Measurements from ENCODE around the gene AGAP2.

Gene AGAP2

GRCh38 chr12:57718641-57719528, 19.7 kb downstream of the AGAP2 start:
- no peaks in the 10 kb centered on the region for H3K27me3 ChIP-seq (ENCODE audit: insufficient read depth, low read length)
- no peak overlapping the region for H4K91ac ChIP-seq (ENCODE audit: low read depth, low read length)
- no CpG with 5 or more reads among the region's 15 CpGs for WGBS (ENCODE audit: extremely low coverage, insufficient coverage, insufficient read length)
- H3K36me3 ChIP-seq (ENCODE audit: control insufficient read depth in 1 of 2, insufficient read depth in 2 of 2, low read length in 2 of 2): peaks cover 46 to 58% of the 10 kb centered on the region in 2 experiments
- no peak overlapping the region for H3K18ac ChIP-seq (ENCODE audit: low read length)
- peaks cover 1% of the 10 kb centered on the region for H3K9me3 ChIP-seq (ENCODE audit: insufficient read depth, low read depth, low read length)
- H3K79me2 ChIP-seq (ENCODE audit: control insufficient read depth, insufficient read depth, low read length, poor library complexity): no peaks in the 10 kb centered on the region
- no peak overlapping the region for H2BK5ac ChIP-seq (ENCODE audit: low read depth, low read length, poor library complexity)
- no peak overlapping the region for H3K4me3 ChIP-seq (ENCODE audit: low read depth, low read length)
- no peak overlapping the region for H3K27ac ChIP-seq (ENCODE audit: low read depth, low read length)
- no peak overlapping the region for H2AK5ac ChIP-seq (ENCODE audit: low read length)
- H3K14ac ChIP-seq (ENCODE audit: low read length): no peak overlapping the region
- H4K8ac ChIP-seq (ENCODE audit: low read depth, low read length): no peak overlapping the region
- H3K4ac ChIP-seq (ENCODE audit: low read depth, low read length): no peak overlapping the region
- no peak overlapping the region for H2AFZ ChIP-seq (ENCODE audit: insufficient read depth, low read length, poor library complexity)
- no peak overlapping the region for H4K12ac ChIP-seq (ENCODE audit: low read depth, low read length)
- no peak overlapping the region for H2BK12ac ChIP-seq (ENCODE audit: low read length)
- no peak for DNase-seq
- no peaks in the 10 kb centered on the region for H3K4me1 ChIP-seq (ENCODE audit: control insufficient read depth in 1 of 2, insufficient read depth in 2 of 2, low read length in 2 of 2)
- H2BK120ac ChIP-seq (ENCODE audit: insufficient read depth, low read length, poor library complexity): no peak overlapping the region
- no peak overlapping the region for H3K4me2 ChIP-seq (ENCODE audit: low read length)
- H3K79me1 ChIP-seq (ENCODE audit: low read length): no peaks in the 10 kb centered on the region
- no peak overlapping the region for H3K9ac ChIP-seq (ENCODE audit: low read length)
- no peak overlapping the region for H3K23ac ChIP-seq (ENCODE audit: low read length)

- H3K9ac ChIP-seq (ENCODE audit: low read length): no peak overlapping the region
These were observed 20.5 kb downstream of the AGAP2 start for GRCh38 chr12:57717846-57718640.

GRCh38 chr12:57717131-57717530, 21.4 kb downstream of the AGAP2 start:
- peaks cover 1% of the 10 kb centered on the region for H3K9me3 ChIP-seq (ENCODE audit: insufficient read depth, low read depth, low read length)
- H2BK120ac ChIP-seq (ENCODE audit: insufficient read depth, low read length, poor library complexity): no peak overlapping the region
- no CpG with 5 or more reads among the region's 5 CpGs for WGBS (ENCODE audit: extremely low coverage, insufficient coverage, insufficient read length)

More at GRCh38 chr12:57717846-57718640, 20.5 kb downstream of the AGAP2 start:
- H3K27ac ChIP-seq (ENCODE audit: low read depth, low read length): no peak overlapping the region
- no peaks in the 10 kb centered on the region for H3K79me1 ChIP-seq (ENCODE audit: low read length)
- H3K27me3 ChIP-seq (ENCODE audit: insufficient read depth, low read length): no peaks in the 10 kb centered on the region
- no peak overlapping the region for H2AK5ac ChIP-seq (ENCODE audit: low read length)
- H3K4me2 ChIP-seq (ENCODE audit: low read length): no peak overlapping the region
- no peak for DNase-seq
- H3K14ac ChIP-seq (ENCODE audit: low read length): no peak overlapping the region
- no peak overlapping the region for H3K18ac ChIP-seq (ENCODE audit: low read length)
- no peak overlapping the region for H4K12ac ChIP-seq (ENCODE audit: low read depth, low read length)
- H3K4ac ChIP-seq (ENCODE audit: low read depth, low read length): no peak overlapping the region
- no peak overlapping the region for H4K91ac ChIP-seq (ENCODE audit: low read depth, low read length)
- H4K8ac ChIP-seq (ENCODE audit: low read depth, low read length): no peak overlapping the region
- H3K36me3 ChIP-seq (ENCODE audit: control insufficient read depth in 1 of 2, insufficient read depth in 2 of 2, low read length in 2 of 2): peaks cover 46 to 58% of the 10 kb centered on the region in 2 experiments
- no peak overlapping the region for H2BK5ac ChIP-seq (ENCODE audit: low read depth, low read length, poor library complexity)
- no peak overlapping the region for H2BK120ac ChIP-seq (ENCODE audit: insufficient read depth, low read length, poor library complexity)
- no peaks in the 10 kb centered on the region for H3K79me2 ChIP-seq (ENCODE audit: control insufficient read depth, insufficient read depth, low read length, poor library complexity)
- no peak overlapping the region for H3K4me3 ChIP-seq (ENCODE audit: low read depth, low read length)
- peaks cover 1% of the 10 kb centered on the region for H3K9me3 ChIP-seq (ENCODE audit: insufficient read depth, low read depth, low read length)
- H2AFZ ChIP-seq (ENCODE audit: insufficient read depth, low read length, poor library complexity): no peak overlapping the region
- no peaks in the 10 kb centered on the region for H3K4me1 ChIP-seq (ENCODE audit: control insufficient read depth in 1 of 2, insufficient read depth in 2 of 2, low read length in 2 of 2)
- no peak overlapping the region for H3K23ac ChIP-seq (ENCODE audit: low read length)
- H2BK12ac ChIP-seq (ENCODE audit: low read length): no peak overlapping the region
- 100% methylated on average over 2 of the region's 22 CpGs for WGBS (ENCODE audit: extremely low coverage, insufficient coverage, insufficient read length)

GRCh38 chr12:57716305-57716704, 22.2 kb downstream of the AGAP2 start:
- H3K4me1 ChIP-seq (ENCODE audit: control insufficient read depth in 1 of 2, insufficient read depth in 2 of 2, low read length in 2 of 2): no peaks in the 10 kb centered on the region

More at GRCh38 chr12:57717131-57717530, 21.4 kb downstream of the AGAP2 start:
- H4K12ac ChIP-seq (ENCODE audit: low read depth, low read length): no peak overlapping the region
- H4K91ac ChIP-seq (ENCODE audit: low read depth, low read length): no peak overlapping the region
- no peak overlapping the region for H3K23ac ChIP-seq (ENCODE audit: low read length)
- no peaks in the 10 kb centered on the region for H3K27me3 ChIP-seq (ENCODE audit: insufficient read depth, low read length)
- peaks cover 46 to 58% of the 10 kb centered on the region in 2 experiments for H3K36me3 ChIP-seq (ENCODE audit: control insufficient read depth in 1 of 2, insufficient read depth in 2 of 2, low read length in 2 of 2)
- no peak for DNase-seq
- H3K4me3 ChIP-seq (ENCODE audit: low read depth, low read length): no peak overlapping the region
- H3K14ac ChIP-seq (ENCODE audit: low read length): no peak overlapping the region
- no peak overlapping the region for H2AFZ ChIP-seq (ENCODE audit: insufficient read depth, low read length, poor library complexity)
- no peaks in the 10 kb centered on the region for H3K4me1 ChIP-seq (ENCODE audit: control insufficient read depth in 1 of 2, insufficient read depth in 2 of 2, low read length in 2 of 2)
- H3K4me2 ChIP-seq (ENCODE audit: low read length): no peak overlapping the region
- H3K18ac ChIP-seq (ENCODE audit: low read length): no peak overlapping the region
- no peak overlapping the region for H2AK5ac ChIP-seq (ENCODE audit: low read length)
- H2BK5ac ChIP-seq (ENCODE audit: low read depth, low read length, poor library complexity): no peak overlapping the region
- H3K27ac ChIP-seq (ENCODE audit: low read depth, low read length): no peak overlapping the region
- no peak overlapping the region for H4K8ac ChIP-seq (ENCODE audit: low read depth, low read length)
- H3K79me2 ChIP-seq (ENCODE audit: control insufficient read depth, insufficient read depth, low read length, poor library complexity): no peaks in the 10 kb centered on the region
- H3K9ac ChIP-seq (ENCODE audit: low read length): no peak overlapping the region
- H3K79me1 ChIP-seq (ENCODE audit: low read length): no peaks in the 10 kb centered on the region
- no peak overlapping the region for H3K4ac ChIP-seq (ENCODE audit: low read depth, low read length)
- no peak overlapping the region for H2BK12ac ChIP-seq (ENCODE audit: low read length)

More at GRCh38 chr12:57716305-57716704, 22.2 kb downstream of the AGAP2 start:
- H4K91ac ChIP-seq (ENCODE audit: low read depth, low read length): no peak overlapping the region
- no peak overlapping the region for H2AFZ ChIP-seq (ENCODE audit: insufficient read depth, low read length, poor library complexity)
- H2BK120ac ChIP-seq (ENCODE audit: insufficient read depth, low read length, poor library complexity): no peak overlapping the region
- H3K4me3 ChIP-seq (ENCODE audit: low read depth, low read length): no peak overlapping the region
- no peak overlapping the region for H4K12ac ChIP-seq (ENCODE audit: low read depth, low read length)
- no peak overlapping the region for H3K4me2 ChIP-seq (ENCODE audit: low read length)
- H3K23ac ChIP-seq (ENCODE audit: low read length): no peak overlapping the region
- DNase-seq: no peak
- no CpG with 5 or more reads among the region's 4 CpGs for WGBS (ENCODE audit: extremely low coverage, insufficient coverage, insufficient read length)
- peaks cover 43 to 52% of the 10 kb centered on the region in 2 experiments for H3K36me3 ChIP-seq (ENCODE audit: control insufficient read depth in 1 of 2, insufficient read depth in 2 of 2, low read length in 2 of 2)
- H3K27me3 ChIP-seq (ENCODE audit: insufficient read depth, low read length): no peaks in the 10 kb centered on the region
- H2BK12ac ChIP-seq (ENCODE audit: low read length): no peak overlapping the region
- no peaks in the 10 kb centered on the region for H3K9me3 ChIP-seq (ENCODE audit: insufficient read depth, low read depth, low read length)
- H4K8ac ChIP-seq (ENCODE audit: low read depth, low read length): no peak overlapping the region
- no peaks in the 10 kb centered on the region for H3K79me1 ChIP-seq (ENCODE audit: low read length)
- no peak overlapping the region for H2AK5ac ChIP-seq (ENCODE audit: low read length)
- H3K27ac ChIP-seq (ENCODE audit: low read depth, low read length): no peak overlapping the region
- H3K18ac ChIP-seq (ENCODE audit: low read length): no peak overlapping the region
- H3K4ac ChIP-seq (ENCODE audit: low read depth, low read length): no peak overlapping the region
- H3K14ac ChIP-seq (ENCODE audit: low read length): no peak overlapping the region
- H2BK5ac ChIP-seq (ENCODE audit: low read depth, low read length, poor library complexity): no peak overlapping the region
- H3K79me2 ChIP-seq (ENCODE audit: control insufficient read depth, insufficient read depth, low read length, poor library complexity): no peaks in the 10 kb centered on the region
- H3K9ac ChIP-seq (ENCODE audit: low read length): no peak overlapping the region

Data from trophoblast cell (in vitro differentiated cells and primary cell).